Panc1 (cell line): ENCODE measurements around the gene MON1A. TPM values are rescaled to one million over a fixed set of nuclear protein-coding genes. Genes with fewer than 3 reads are reported as not detected.

ENCODE experiments used
- ATAC-seq: fragments of 200-7000 bp; cut with Tn5 transposase; 2 replicates; pipeline ENCODE4 v1.9.1; 2020; ENCODE audit warnings: mild to moderate bottlenecking, moderate library complexity
- BruUV-seq: library from RNA; stranded (reverse); fragments of 400-500 nt; replicated peaks from 2 replicates; lab custom pipeline; 2021; lab: Mats Ljungman, UMichigan
- CTCF ChIA-PET: fragments of 300-600 bp; sonication (Branson Sonifier 250); formaldehyde crosslinking; loops from one replicate; lab custom pipeline; 2022; ENCODE audit warnings: antibody characterized with exemption; lab: Charles Lee
- POLR2A ChIA-PET: fragments of 300-600 bp; sonication (Branson Sonifier 250); formaldehyde crosslinking; loops from one replicate; lab custom pipeline; 2022; ENCODE audit warnings: antibody characterized with exemption; lab: Charles Lee
- DNase-seq: peaks from one replicate; pipeline ENCODE4 v3.0.0-alpha.2; 2010; ENCODE audit warnings: low read depth, low spot score
- H3K27ac ChIP-seq: 2 replicates; pipeline ENCODE4 v1.5.1; 2011; ENCODE audit warnings: mild to moderate bottlenecking, low read length, inconsistent platforms
- H3K27me3 ChIP-seq: fragments of 200-500 bp; sonication (Bioruptor generic); 2 replicates; pipeline ENCODE4 v1.6.0; 2014; ENCODE audit warnings: low read length, inconsistent platforms; ENCODE audit not compliant: control insufficient read depth, insufficient read depth
- H3K36me3 ChIP-seq: fragments of 200-500 bp; sonication (Bioruptor generic); 2 replicates; pipeline ENCODE4 v1.5.1; 2014; ENCODE audit warnings: inconsistent platforms, mild to moderate bottlenecking, low read length, moderate library complexity; ENCODE audit not compliant: control insufficient read depth, insufficient read depth
- H3K4me1 ChIP-seq: 2 replicates; pipeline ENCODE4 v1.5.1; 2011; ENCODE audit warnings: inconsistent platforms, mild to moderate bottlenecking, low read length, moderate library complexity; ENCODE audit not compliant: control insufficient read depth, insufficient read depth
- H3K4me3 ChIP-seq, 2 experiments: 2 replicates each; pipeline ENCODE4 v1.5.1; 2011 to 2012; ENCODE audit warnings: low read depth in 2 of 2, low read length in 2 of 2, mild to moderate bottlenecking in 2 of 2, inconsistent platforms in 1 of 2, moderate library complexity in 1 of 2
- H3K9me3 ChIP-seq: fragments of 200-500 bp; sonication (Bioruptor generic); 2 replicates; pipeline ENCODE4 v1.5.1; 2014; ENCODE audit warnings: low read depth, mild to moderate bottlenecking, inconsistent platforms, low read length, moderate library complexity; ENCODE audit not compliant: control insufficient read depth, insufficient read depth
- CTCF ChIP-seq: fragments of 450-650 bp; IDR thresholded peaks from 2 replicates; pipeline ENCODE4 v1.5.1; 2017; ENCODE audit warnings: mild to moderate bottlenecking
- POLR2AphosphoS5 ChIP-seq: IDR thresholded peaks from 2 replicates; pipeline ENCODE4 v1.6.1; 2012; ENCODE audit warnings: mild to moderate bottlenecking, low read depth, low read length, moderate library complexity
- SIN3A ChIP-seq: IDR thresholded peaks from 2 replicates; pipeline ENCODE4 v1.6.1; 2012; ENCODE audit warnings: low read depth, mild to moderate bottlenecking, low read length, moderate library complexity, borderline replicate concordance; ENCODE audit not compliant: insufficient read depth
- TCF7L2 ChIP-seq: IDR thresholded peaks from 2 replicates; pipeline ENCODE4 v1.6.1; 2011; ENCODE audit warnings: mild to moderate bottlenecking, low read depth, low read length, inconsistent platforms
- in situ Hi-C: cut with HindIII; loops from 2 replicates; pipeline ENCODE4 v1.10.0; 2016; ENCODE audit warnings: low sequenced_read_pairs, low pct_unique_long_range_greater_than_20kb
- intact Hi-C: fragments of 100-400 bp; cut with micrococcal nuclease; formaldehyde crosslinking; loops from one replicate; pipeline ENCODE4 v1.10.0; 2022; ENCODE audit not compliant: unreplicated experiment
- total RNA-seq: library from RNA; stranded (reverse); gene quantifications from one replicate; pipeline ENCODE4 v1.2.1, GENCODE V29; 2021; ENCODE audit not compliant: unreplicated experiment
- TF ChIP-seq, protein P1 (sequence below), 2 experiments: IDR thresholded peaks; 2 replicates each; pipeline ENCODE4 v1.6.1; 2011 to 2012; ENCODE audit warnings: low read depth in 2 of 2, control low read depth in 1 of 2, low read length in 1 of 2, mild to moderate bottlenecking in 1 of 2, moderate library complexity in 1 of 2; ENCODE audit not compliant: insufficient read depth in 1 of 2

MON1A gene
- total RNA-seq, 1 experiment from 2014 or later = 12.9 TPM

GRCh38 chr3:49899815-49900214, 29.8 kb downstream of the MON1A start:
- peak; percentile 61; the same call in 1 of the 2 replicates for TF ChIP-seq CTCF
- no peak for TF ChIP-seq SIN3A
- Histone ChIP-seq H3K4me1 (peaks cover 20% of the 10 kb centered on the region), H3K27ac (peak overlapping the region; percentile 94), H3K9me3 (no peaks in the 10 kb centered on the region), H3K4me3 (peak overlapping the region; percentile 31 to 62; a peak in 3 of 4 replicates), H3K36me3 (peaks cover 2% of the 10 kb centered on the region; the same call in 1 of the 2 replicates), H3K27me3 (no peaks in the 10 kb centered on the region)
- no TSS peak for BruUV-seq
- ChIA-PET POLR2A (no interaction called here), CTCF (interaction anchor here (0.5 to 0.9 kb wide), 4 partner anchors 14 to 1356 kb away, joined by 6 to 10 read pairs (median 8); partner anchors contain the start of gene INKA1)
- DNase-seq = no peak
- no peak for ATAC-seq
- intact Hi-C loops = no loop called here
- in situ Hi-C loops = no loop called here

DNA sequence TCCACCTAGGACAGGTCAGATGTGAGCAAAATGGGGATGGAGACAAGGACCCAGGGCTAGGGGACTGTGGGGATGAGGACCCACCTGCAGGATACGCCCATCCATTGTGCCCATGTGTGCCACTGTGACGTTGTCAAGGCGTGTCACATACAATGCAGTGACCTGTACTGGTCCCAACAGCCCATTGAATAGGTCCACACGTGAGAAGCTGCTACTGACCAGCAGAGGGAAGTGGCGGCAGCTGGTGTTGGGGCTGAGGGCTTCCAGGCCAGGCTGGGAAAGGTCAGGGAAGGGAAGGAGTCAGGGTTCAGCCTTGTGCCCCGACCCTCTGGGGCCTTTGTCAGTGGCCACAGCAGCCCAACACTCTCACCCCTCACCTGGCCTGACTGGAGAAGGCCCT, 30.6 kb downstream of the MON1A start:
- TF ChIP-seq SIN3A (no peak), POLR2AphosphoS5 (no peak), CTCF (no peak), TCF7L2 (no peak)
- TF ChIP-seq, protein P1, sequence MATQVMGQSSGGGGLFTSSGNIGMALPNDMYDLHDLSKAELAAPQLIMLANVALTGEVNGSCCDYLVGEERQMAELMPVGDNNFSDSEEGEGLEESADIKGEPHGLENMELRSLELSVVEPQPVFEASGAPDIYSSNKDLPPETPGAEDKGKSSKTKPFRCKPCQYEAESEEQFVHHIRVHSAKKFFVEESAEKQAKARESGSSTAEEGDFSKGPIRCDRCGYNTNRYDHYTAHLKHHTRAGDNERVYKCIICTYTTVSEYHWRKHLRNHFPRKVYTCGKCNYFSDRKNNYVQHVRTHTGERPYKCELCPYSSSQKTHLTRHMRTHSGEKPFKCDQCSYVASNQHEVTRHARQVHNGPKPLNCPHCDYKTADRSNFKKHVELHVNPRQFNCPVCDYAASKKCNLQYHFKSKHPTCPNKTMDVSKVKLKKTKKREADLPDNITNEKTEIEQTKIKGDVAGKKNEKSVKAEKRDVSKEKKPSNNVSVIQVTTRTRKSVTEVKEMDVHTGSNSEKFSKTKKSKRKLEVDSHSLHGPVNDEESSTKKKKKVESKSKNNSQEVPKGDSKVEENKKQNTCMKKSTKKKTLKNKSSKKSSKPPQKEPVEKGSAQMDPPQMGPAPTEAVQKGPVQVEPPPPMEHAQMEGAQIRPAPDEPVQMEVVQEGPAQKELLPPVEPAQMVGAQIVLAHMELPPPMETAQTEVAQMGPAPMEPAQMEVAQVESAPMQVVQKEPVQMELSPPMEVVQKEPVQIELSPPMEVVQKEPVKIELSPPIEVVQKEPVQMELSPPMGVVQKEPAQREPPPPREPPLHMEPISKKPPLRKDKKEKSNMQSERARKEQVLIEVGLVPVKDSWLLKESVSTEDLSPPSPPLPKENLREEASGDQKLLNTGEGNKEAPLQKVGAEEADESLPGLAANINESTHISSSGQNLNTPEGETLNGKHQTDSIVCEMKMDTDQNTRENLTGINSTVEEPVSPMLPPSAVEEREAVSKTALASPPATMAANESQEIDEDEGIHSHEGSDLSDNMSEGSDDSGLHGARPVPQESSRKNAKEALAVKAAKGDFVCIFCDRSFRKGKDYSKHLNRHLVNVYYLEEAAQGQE (IDR thresholded peaks at IDR 0.05; ENCODE audit: insufficient read depth in 1 of 2, low read depth in 2 of 2, low read length in 1 of 2) = no peak
- H3K27me3 ChIP-seq = no peaks in the 10 kb centered on the region
- peaks cover 2% of the 10 kb centered on the region; the same call in 1 of the 2 replicates for H3K36me3 ChIP-seq
- no peaks in the 10 kb centered on the region for H3K9me3 ChIP-seq
- ChIA-PET CTCF (no interaction called here), POLR2A (no interaction called here)
- ATAC-seq = no peak
- no peak overlapping the region for H3K4me3 ChIP-seq
- intact Hi-C loops = no loop called here
- peaks cover 20% of the 10 kb centered on the region for H3K4me1 ChIP-seq
- in situ Hi-C loops = no loop called here
- no peak for DNase-seq
- no TSS peak for BruUV-seq
- H3K27ac ChIP-seq = no peak overlapping the region; the same call in 1 of the 2 replicates
